NCI-H748 (cell line): ENCODE measurements around the gene DMAC2L.
"Not testable (repeated sequence)": the region's sequence is repeated elsewhere in the genome, so short reads cannot be mapped to it uniquely, and the experiment has no call there.

Experiments
- DNase-seq: peaks from one replicate; lab custom pipeline; 2025; ENCODE audit not compliant: unreplicated experiment; lab: John Stamatoyannopoulos, UW

DMAC2L gene, protein sequence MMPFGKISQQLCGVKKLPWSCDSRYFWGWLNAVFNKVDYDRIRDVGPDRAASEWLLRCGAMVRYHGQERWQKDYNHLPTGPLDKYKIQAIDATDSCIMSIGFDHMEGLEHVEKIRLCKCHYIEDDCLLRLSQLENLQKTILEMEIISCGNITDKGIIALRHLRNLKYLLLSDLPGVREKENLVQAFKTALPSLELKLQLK

GRCh38 chr14:50311972-50312733 is at the start of gene DMAC2L, which contains the start of gene L2HGDH:
TSS of gene DMAC2L (plus strand) at chr14:50312324. CDS start at chr14:50321488, 9,164 bp downstream.
TSS of gene L2HGDH (minus strand) at chr14:50312229. CDS start at chr14:50312150, 79 bp downstream.
- DNase-seq, result peak; percentile 97

GRCh38 chr14:50262865-50263264 is 49.3 kb upstream of the DMAC2L start:
- DNase-seq, result no peak

GRCh38 chr14:50263321-50263720 is 48.8 kb upstream of the DMAC2L start:
- no peak for DNase-seq

DNA sequence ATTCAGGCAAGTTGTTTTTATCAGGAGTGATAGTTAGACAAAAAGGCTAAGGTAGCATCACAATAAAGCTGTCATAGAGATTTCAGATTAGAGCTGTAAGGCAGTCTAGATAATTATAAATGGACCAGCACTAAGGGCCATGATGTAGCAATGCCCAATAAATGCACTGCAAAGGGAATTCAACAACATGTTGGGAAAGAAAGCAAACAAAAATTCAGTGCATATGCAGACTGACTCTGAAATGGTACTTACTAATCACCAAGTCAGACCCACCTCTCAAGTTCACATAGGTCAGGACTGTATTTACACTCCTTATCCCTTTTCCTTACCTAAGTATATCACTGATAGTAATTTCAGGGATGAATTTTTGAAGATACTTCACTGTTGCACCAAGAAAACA is 47.1 kb upstream of the DMAC2L start:
- no peak for DNase-seq

- DNase-seq, result no peak
Observed at GRCh38 chr14:50270932-50271331, 41.2 kb upstream of the DMAC2L start.

GRCh38 chr14:50272498-50272897 is 39.6 kb upstream of the DMAC2L start:
- DNase-seq, result no peak

DNA sequence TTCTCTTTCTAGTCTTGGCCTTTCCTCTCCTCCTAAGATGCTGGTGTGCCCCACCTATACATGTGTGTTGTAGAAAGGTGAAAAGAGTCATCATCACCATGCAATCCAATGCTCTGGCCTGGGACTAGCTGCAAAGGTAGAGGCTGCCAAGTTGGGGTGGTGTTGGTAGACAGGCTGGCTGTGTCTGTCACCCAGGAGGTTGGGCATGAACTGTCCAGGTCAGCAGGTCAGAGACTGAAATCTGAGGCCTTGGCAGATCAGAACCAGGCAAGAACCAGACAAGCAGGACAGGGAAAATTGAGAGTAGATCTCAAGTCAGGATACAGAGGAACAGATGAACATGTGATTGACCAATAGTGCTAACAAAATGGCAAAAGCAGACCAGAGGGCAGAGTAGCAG is 26.3 kb upstream of the DMAC2L start:
- no peak for DNase-seq

- DNase-seq, result no peak
Observed at GRCh38 chr14:50288146-50288545, 24.0 kb upstream of the DMAC2L start.

DNA sequence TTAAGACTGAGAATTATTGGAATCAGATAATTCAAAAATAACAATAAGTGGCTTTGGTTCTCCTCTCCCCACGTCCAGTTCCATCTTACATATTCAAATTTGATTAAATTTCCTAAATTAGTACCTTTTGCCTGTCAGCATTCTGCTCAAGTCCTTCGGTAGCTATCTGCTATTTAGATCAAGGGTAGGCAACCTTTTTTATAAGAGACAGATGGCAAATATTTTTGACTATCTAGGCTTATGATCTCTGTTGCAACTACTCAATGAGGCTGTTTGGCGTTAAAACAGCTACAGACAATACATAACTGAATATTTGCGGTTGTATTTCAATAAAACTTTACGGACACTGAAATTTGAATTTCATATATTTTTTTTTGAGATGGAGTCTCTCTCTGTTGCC is 21.8 kb upstream of the DMAC2L start:
- no peak for DNase-seq

DNA sequence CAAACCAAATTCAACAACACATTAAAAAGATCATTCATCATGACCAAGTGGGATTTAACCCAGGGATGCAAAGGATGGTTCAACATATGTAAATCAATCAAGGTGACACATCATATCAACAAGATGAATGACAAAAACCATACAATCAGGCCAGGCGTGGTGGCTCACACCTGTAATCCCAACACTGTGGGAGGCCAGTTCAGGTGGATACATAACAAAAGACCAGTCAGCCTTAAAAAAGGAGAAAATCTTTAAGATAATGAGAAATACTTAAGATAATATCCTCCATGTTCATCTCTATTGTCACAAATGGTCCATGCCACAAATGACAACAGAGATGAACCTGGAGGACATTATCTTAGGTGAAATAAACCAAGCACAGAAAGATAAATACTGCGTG is 12.5 kb upstream of the DMAC2L start:
- no peak for DNase-seq

GRCh38 chr14:50301914-50302313 is 10.2 kb upstream of the DMAC2L start:
- no peak for DNase-seq

GRCh38 chr14:50303744-50304471 is 8.2 kb upstream of the DMAC2L start:
- DNase-seq, result no peak

- DNase-seq, result no peak
Observed at GRCh38 chr14:50308363-50308915, 3.7 kb upstream of the DMAC2L start.

GRCh38 chr14:50310445-50310844 is 1.7 kb upstream of the DMAC2L start:
- DNase-seq, result no peak

- DNase-seq, result peak; percentile 63
Observed at GRCh38 chr14:50311337-50311971, 670 bp upstream of the DMAC2L start.

DNA sequence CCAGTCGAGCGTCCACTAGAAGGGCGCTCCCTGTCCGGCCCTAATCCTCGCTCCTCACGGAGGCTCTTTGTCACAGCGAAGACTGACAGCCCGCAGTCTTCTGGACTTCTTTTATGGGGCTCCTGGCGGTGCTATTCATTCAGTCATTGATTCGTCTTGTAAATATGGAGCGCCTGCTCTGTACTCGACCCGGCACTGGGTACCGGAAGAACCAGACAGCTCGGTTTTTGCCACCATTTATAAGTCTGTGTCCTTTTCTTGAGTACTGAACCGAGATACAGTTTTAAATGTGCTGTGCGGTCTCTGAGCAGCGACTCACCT is 570 bp downstream of the DMAC2L start:
- no peak for DNase-seq

DNA sequence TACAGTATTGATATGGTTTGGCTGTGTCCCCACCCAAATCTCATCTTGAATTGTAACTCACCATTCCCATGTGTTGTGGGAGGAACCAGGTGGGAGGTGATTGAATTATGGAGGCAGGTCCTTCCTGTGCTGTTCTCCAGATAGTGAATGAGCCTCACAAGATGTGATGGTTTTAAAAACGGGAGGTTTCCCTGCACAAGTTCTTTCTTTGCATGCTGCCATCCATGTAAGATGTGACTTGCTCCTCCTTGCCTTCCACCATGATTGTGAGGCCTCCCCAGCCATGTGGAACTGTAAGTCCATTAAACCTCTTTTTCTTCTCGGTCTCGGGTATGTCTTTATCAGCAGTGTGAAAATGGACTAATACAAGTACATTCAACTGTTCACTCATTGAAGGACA is 2.0 kb downstream of the DMAC2L start:
- DNase-seq, result not testable (repeated sequence)

DNA sequence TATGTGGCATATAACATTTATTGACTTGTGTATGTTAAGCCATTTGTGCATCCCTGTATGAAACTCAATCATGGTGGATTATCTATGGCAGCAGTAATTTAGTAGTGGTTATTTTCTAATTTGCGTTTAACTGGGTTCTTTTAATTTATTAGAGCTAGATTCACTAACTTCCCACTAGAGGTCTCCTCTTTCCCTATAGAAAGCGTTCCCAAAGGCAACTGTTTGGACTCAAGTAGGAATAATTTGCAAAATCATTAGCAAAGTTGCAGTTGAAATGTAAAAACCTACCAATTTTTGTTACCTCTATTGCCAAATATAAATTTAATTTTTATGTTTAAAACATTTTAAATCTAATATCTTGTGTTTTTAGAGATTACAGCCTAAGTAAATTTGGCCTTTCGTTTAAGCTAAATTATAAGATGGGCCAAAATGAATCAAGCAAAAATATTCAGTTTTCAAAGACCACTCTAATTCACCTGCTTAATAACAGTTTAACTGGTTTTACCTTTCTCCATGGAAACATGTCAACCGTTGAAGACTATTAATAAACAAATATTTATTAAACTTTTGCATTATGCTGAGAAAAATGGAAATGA is 6.0 kb downstream of the DMAC2L start:
- peak; percentile 40 for DNase-seq

DNA sequence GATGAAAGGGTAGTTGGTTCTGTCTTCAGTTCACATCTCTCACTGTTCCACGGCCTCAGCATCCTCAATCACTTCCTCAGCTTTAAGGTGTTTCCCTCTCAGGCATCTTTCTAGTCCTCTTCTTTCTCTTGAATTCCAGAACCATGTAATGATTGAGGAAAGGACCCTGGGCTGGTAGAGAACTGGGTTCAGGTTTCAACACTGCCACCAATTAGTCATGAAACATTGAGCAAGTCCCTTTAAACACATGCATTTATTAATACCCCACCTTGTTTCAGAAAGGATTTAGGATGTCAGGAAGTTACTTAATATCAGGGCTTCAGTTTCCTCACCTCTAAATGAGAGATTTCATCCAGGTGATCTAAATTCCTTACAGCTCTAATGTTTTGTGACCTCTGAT is 7.2 kb downstream of the DMAC2L start:
- no peak for DNase-seq

DNA sequence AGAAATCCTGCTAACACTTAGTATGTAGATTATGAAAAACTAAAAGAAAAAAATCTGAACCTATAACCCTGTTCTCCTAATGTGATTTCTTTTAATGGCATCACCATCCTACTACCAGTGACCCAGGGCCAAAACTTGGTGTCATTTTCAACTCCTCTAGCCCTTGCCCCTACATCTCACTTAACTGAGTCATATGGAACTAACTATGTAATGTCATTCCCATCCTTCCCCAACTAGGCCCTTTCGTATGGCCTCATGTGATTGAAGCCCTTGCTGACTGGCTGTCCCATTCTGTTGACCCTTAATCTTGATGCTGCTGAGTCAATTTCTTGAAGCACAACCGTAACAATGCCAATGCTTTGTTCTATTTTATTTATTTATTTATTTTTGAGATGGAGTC is 7.6 kb downstream of the DMAC2L start:
- DNase-seq, result no peak

GRCh38 chr14:50320283-50320682 is 8.2 kb downstream of the DMAC2L start:
- no peak for DNase-seq
